Activated CD4-positive, alpha-beta T cell treated with anti-CD3 and anti-CD28 coated beads, Interleukin-2, Interleukin-4, amounts not matched to agents 100 ng/mL and 50 ng/mL, durations not matched to agents 16 hours and 8 hours (primary cell): ENCODE results near the gene ZNF778.
A peak's percentile ranks its signal among the peaks of the same experiment; 100 is the strongest.

Experiments used
- DNase-seq: peaks from one replicate; pipeline ENCODE4 v3.0.0-alpha.2; 2020; ENCODE audit warnings: low spot score

Gene ZNF778

DNA sequence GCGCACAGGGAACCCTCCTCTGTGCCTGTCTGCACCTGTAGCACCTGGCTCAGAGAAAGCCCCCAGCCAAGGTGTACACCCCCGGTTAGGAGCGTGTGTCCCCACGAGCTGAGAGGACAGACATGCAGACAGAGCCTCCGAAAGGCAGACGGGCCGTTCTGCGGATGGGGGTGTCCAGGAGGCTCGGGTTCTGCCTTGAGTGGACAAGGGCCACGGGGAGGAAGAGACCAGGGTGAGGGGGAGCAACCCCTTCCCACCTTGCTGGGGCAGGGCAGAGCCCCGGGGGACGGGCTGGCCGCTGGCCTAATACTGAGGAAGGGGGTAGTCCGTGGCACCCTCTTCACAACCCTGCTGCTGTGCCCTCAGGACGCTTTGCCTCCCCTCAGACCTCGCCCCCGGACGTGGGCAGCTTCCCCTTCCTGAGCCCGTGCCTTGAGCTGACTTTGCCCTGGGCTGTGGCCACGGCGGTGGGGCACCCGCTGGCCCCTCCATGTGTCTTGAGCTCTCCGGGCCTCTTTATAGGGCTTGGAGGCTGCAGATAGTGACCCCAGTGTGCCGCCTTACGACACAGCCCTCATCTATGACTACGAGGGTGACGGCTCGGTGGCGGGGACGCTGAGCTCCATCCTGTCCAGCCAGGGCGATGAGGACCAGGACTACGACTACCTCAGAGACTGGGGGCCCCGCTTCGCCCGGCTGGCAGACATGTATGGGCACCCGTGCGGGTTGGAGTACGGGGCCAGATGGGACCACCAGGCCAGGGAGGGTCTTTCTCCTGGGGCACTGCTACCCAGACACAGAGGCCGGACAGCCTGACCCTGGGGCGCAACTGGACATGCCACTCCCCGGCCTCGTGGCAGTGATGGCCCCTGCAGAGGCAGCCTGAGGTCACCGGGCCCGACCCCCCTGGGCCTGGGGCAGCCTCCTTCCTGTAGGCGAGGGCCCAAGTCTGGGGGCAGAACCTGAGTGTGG, 22.9 kb upstream of the ZNF778 start:
- DNase-seq: no peak

DNA sequence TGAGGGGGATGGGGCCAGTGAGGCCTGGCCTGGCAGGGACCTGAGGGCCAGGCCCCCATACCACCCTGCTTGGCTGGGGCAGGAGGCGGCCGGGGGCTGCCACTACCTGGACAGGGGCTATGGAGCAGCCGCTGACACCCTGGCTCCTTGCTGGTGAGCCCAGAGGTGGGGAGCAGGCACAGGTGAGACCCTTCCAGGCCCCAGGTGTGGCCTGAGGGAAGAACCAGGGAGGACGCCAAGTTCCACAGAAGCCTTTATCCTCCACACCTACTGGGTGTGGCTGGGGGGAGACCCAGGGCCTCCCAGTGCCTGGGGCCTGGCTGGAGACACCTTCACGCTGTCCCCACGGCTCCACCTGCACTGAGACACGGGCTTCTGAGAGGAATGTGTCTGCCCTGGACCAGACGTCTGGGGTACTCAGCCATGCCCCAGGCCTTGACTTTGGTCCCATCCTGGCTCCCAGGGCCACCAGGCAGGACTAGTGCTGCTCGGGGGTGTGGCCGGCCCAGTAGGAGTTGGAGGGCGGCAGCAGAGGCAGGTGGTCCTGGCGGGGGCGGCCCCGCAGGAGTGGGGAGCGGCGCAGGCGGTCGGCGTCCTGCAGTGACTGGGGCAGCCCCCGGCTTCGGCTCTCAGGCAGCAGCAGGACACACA, 21.9 kb upstream of the ZNF778 start:
- no peak for DNase-seq

DNA sequence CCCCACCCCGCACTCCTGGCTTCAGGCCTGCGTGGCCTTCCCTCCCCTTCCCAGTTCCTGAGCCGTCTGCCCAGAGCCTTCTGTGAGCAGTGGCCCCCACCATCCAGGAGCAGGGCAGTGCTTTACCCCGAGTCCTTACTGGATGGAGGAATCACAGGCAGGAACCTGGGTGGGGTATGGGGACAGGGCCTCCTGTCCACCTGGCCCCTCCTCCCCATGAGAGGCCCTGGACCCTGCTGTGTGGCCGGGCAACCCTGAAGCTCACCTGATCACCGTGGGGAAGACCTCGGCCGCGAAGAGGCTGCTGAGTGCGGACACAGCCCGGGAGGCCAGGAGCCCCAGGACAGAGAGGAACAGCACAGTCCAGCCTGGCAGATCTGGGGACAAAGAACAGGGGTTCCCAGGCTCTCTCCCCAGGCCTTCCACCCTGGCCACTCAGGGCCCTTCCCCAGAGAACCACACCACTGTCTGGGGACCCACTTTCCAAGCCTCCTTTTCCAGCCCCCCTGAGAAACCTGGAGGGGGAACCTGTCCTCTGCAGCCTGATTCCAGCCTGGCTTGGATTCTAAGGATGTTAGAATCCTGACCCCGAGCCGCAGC, 20.4 kb upstream of the ZNF778 start:
- no peak for DNase-seq

DNA sequence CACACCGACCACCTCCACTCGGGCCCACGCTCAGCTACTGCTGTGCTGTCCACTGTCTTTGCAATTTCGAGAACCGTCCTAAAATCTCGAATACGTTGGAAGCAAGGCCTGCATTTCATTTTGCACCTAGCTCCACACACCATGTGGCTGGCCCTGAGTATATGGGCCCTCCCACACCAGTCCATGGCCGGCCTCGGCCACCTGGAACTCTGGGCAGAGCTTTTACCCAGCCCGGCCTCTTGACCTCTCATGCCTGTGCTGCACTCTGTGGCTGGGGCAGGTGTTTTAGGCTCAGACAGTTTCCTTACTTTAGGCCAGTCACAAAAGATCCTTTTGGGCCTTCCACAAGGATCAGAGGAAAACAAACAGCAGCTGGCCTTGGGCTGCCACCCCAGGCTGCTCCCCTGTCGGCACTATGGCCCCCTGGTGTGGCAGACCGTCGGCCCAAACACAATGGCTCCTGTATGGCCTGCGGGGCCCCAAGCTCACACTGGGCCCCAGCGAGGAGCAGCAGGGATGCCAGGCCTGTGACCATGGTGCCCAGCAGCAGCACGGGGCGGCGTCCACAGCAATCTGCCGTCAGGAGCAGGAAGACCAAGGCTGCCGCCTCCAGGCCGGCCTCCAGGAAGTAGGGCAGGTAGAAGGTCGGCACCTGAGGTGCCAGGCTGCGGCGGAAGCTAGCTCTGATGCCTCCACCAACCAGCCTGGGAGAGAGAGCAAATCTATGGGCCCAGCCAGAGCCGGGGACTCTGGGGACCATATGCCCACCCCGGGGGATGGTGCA, 19.7 kb upstream of the ZNF778 start:
- no peak for DNase-seq

DNA sequence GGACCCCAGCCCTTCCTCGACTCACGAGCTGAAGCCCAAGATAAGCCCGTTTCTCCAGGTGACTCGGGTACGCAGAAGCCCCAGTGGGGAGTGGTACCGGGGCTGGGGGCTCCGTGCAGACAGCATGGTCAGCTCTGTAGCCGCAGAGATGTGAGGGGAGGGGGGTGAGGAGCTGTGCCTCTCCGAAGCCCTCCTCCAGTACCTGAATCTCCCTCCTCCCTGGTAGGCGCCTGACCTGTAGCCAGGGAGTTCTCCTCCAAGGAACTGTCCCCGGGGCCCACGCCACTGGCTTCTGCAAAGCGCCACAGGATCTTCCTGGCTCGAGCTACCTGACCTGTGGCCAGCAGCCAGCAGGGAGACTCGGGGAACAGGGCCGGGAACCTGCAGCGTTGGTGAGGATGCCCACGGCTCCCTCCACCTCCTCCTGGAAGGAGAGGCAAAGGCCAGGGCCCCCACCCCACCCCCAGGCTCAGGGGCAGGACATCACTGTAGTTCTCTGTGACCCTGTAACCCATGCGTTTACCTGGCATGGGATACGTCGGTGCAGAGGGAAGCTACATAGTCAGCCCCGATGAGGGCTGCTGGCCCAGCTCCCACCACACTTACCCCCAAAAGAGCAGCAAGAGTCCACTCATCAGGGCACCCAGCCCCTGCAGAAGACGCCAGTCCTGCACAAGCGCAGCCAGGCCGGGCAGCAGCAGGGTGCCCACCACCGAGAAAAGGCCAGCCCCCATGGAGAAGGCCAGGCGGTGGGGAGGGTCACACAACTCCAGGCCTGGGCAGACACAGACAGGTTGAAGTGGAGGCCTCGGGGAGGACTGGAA, 18.9 kb upstream of the ZNF778 start:
- DNase-seq: no peak

DNA sequence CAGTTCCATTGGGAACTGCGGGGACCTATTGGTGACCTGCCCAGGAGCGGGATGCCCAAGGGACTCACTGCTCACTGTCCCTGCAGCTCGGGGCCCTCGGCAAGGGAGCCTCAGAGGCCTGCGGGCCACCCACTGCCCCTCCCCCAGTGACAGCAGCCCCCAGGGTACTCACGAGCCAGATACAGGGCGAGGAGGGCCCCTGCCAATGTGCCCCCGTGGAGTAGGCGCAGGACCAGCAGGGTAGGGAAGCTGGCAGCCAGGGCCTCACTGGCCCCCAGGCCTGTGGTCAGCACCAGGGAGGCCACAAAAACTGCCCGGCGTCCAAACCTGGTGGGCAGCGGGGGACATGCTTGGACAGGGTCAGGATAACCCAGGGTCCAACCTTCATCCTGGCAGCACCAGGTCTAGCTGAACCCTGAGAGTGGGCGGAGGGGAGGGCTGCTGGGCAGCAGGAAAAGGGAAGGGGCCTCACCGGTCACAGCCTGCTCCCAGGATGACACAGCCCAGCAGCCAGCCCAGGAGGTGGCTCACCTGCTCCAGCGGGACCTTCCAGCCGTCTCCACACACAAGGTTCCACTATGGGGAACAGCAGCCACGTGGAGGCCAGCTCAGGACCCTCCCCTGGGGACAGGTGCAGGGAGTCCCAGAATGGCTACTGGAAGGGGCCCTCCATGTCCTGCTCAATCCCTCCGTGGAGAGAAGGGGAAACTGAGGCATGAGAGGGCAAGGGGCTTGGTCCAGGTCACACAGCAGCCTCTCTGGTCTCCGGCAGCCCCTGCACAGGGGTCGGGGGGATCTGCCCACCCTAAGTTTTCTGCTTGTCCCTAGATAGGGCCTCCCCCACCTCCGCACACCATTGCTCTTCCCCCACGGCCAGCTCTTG, 18.0 kb upstream of the ZNF778 start:
- DNase-seq: no peak

DNA sequence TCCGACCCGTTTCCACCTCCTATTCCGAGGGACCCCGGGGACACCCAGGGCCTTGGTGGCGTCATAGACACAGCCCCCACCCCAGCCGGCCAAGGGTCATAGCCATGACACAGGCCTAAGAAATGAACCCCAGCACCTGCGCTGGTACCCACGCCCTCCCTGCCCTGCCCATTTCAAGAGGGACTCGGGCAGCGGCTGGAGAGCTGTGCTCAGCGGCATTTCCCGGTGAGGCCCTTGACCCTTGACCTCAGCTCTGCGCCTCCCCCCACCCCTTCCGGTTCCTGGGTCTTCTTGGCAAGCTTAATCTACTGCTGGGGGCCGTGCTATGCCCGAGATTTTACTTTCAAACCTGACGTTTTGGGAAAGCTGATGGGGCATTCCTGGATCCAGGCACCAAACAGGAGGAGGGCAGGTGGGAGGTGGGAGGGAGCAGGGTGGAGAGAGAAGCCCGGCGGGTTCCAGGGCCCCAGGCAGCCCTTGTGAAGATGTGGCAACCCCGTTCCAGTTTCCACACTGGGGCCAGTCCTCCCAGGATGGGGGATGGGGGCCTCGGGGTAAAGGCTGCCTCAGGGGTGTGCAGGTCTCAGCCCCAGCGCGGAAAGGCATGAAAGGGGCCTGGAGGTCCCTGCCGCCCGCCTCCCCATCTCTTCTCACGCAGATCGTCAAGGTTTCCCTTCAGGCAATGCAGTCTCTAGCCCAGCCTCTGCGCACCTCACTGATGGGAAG, 17.2 kb upstream of the ZNF778 start, which contains the start of gene SLC22A31:
Gene SLC22A31, minus strand, starts transcription at position 414 of the 726 bp plus-strand sequence. Its CDS starts 36 bp downstream, at position 378.
- no peak for DNase-seq

DNA sequence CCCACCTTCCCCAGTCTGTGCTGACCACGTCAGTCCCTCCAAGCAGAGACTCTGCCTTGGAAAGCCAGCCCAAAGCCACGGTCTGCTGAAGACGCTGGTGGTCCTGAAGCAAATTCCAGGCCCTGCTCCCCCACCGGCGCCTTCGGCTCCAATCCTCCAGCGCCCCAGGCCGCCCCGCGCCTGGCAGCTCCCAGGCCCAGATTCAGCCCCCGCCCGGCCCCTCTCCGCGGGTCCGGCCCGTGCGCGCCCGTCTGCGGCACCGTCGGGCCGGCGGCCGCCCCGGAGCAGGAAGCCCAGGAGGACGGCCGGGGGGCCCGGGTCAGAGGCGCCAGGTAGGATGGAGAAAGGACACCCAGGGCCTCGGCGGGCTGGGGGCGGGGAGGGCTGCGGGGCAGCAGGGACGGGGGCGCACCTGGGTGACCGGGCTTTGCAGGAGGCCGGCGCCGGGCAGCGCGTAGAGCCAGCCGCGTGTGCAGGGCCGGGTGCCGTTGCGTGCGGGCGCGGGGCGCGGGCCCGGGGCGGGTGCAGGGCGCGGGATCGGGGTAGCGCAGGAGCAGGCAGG, 16.6 kb upstream of the ZNF778 start:
- no peak for DNase-seq

DNA sequence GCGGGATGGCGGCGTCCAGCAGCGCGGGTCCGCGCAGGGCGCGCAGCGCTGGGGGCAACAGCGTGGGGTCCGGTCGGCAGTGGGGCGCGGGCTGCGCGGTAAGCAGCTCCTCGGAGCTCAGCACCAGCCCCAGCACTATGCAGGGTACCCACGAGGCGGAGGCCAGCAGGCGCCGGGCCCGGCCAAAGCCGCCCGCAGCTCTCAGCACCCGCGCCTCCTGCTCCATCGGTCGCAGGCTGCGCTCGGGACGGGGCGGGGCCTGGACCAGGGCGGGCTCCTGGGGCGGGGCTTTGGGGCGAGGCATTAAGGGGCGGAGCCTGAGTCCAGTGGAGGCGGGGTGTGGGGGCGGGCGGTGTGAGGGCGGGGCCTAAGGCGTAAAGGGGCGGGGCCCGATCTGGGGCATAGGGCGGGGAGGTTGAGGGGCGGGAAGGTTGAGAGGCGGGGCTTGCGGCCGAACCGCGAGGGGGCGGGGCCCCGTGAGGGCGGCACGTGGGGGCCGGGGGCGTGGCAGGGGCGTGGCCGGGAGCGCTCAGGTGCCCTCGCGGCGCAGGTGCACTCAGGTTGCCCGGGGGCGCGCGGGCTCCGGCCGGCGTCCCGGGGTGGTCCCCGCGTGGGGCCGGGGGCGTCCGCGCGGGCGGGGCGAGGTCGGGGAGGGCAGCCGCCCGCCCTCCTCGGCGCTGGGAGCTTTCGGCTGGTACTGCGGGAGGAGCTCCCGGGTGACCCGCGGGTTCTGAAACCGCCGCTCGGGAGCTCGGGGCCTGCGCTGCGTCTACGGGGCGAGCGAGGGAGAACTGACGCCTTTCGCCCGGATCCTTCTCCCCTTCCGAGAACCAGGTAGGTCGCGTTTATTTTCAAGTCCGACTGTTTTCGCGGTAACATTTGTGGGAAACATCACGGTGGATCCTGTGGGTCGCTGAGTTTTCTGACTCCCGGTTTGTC, 15.8 kb upstream of the ZNF778 start:
- DNase-seq: peak; percentile 81

DNA sequence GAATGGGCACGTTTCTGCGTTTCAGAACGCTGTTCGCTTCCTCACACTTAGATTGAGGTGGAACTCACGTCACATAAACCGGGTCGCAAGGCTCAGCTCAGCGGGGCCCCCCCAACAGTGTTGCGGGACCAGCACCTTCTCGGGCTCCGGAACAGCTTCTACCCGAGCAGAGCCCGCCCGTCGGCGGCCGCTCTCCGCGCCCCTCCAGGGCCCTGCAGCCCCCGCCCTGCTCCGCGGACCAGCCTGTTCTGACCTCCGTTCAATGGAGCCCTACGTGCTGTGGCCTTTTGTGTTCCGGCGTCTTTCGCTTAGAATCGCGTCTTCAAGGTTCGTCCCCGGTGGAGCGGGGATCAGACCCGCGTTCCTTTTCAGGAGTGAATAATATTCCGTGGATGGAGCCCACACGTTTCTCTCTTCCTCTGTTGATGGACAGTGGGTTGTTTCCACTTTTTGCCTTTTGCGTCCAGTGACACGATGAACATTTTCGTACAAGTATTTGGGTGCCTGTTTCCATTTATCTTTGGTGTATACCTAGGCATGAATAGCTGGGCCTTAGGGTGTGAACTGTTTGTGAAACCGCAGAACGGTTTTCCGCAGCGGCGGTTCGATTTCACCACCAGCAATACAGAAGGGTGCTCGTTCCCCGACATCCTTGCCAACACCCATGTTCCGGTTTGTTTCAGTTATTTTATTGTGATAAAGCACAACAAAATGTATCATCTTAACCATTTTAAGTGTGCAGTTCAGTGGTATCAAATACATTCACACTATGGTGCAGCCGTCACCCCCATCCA, 14.9 kb upstream of the ZNF778 start:
- DNase-seq: no peak

DNA sequence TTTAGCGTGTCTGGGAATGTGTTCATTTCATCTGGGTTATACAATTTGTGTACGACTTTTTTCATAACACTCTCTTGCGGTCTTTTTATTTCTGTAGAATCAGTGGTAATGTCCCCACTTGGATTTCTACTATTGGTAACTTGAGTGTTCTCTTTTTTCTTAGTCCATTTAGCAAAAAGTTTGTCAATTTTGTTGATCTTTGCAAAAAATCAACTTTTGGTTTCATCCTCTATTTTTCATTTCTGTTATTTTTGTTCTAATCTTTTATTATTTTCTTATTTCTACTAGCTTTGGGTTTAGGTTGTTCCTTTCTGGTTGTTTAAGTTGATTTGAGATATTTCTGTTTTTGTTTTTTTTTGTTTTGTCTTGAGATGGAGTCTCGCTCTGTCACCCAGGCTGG, 9.5 kb upstream of the ZNF778 start:
- DNase-seq: no peak

DNA sequence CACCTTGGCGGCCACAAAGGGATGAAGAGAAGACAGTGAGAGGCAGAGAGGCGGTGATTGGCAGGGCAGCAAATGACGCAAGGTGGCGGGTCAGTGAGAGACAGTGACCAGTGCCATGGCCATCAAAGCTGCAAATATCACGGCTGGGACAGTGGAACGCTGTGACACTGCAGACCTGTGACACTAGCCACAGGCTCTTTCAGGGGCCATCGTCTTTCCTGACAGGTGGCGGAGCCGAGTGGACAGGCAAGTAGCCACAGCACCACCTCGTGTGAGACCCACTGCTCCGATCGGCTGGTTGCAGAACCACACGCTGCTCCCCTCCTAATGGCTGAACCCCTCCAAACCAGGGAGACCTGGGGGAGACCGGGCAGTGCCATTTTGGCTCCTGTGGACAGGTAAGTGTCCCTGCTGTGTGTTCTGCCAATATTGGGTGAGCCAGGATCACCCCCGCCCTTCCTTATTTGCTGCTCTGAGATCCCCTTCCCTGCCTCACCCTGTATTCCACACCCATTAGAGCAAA, 7.9 kb upstream of the ZNF778 start:
- DNase-seq: no peak

DNA sequence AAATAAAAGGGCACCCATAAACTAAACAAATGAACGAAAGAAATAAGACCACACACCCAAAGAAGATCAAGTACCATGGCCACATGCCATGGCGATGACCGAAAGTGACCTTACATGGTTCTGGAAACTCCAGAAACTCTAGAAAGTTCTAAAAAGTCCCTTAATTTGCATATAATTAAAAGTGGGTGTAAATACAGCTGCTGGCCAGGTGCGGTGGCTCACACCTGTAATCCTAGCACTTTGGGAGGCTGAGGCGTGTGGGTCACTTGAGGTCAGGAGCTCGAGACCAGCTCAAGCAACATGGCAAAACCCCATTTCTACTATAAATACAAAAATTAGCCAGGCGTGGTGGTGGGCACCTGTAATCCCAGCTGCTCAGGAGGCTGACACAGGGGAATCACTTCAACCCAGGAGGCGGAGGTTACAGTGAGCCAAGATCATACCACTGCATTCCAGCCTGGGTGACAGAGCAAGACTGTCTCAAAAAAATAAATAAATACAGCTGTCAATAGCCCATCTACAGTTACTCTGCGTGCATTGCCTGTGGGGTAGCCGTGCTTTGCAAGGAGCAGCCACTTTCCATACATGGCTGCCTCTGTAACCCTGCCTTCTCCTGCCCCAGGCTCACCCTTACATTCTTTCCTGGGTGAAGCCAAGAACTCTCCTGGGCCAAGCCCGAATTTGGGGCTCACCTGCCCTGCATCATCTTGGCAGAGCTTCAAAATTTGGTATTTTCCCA, 7.2 kb upstream of the ZNF778 start:
- DNase-seq: no peak

DNA sequence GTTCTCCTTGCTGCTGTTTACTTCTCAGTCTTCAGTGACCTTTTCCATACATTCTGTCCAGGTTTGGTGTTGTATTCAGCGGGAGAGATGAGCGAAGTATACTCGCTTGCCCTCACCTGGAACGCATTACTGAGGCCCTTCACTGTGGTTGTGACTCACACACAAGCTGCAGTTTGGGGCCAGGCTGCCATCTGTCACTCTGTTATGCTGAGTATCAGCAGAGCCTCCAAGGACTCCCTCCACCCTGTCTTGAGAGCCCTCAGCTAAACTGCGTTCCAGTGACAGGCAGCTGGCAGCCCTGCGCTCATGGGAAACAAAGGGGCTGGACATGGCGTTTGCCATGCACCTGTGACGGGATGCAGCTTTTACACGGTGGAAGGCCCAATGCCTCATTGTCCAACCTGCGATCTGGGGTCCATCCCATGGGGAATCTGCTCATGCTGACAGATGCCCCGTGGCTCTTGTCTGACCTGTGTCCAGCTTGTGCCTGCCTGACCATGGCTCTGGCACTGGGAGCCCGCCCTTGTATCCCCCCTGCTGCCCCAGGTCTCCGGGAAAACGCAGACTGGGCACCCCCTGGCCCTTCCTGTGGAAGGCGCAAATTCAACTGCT, 6.5 kb upstream of the ZNF778 start:
- DNase-seq: no peak

DNA sequence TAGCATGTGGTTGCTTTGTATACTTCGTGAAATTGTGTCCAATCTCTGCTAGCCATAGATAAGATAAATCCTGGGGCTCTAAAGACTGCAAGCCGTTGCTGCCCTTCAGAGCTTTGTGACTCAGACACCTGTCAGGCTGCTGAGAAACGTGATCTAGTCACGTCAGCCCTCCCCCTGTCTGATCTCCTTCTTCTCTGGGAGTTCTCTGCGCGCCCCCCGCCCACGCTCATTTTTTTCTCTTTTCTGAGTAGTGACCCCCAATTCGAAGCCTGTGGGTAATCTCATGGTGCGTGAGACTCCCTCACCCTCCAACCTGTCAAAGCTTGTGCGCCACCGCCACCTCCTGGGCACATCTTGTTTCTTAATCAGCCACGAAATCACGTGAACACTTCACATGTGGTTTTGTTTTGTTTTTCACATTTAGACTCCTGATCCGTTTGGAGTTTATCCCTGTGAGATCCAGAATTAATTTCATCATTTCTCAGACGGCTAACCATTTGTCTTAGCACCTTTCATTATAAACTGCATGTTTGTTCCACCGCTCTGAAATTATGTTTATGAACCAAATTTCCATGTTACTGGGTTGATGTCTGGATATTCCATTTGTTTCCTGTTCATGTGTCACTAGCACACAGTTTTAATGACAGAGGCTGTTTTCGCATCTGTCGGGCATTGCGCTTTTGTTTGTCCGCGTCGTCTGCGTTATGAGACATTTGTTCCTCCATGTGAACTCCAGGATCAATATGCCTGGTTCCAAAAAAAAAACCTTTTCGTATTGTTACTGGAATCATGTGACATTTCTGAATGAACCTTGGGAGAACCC, 977 bp upstream of the ZNF778 start:
- peak; percentile 80 for DNase-seq
